B cell (primary cell): ENCODE measurements around the gene SH3RF3. TPM values are rescaled to one million over a fixed set of nuclear protein-coding genes. Genes with fewer than 3 reads are reported as not detected.

ENCODE experiments used
- ATAC-seq: fragments of 200-7000 bp; cut with Tn5 transposase; one replicate; pipeline ENCODE4 v1.10.0; 2021; ENCODE audit warnings: low read depth, mild to moderate bottlenecking, moderate number of reproducible peaks, moderate library complexity
- CTCF ChIA-PET: fragments of 350-600 bp; sonication (Branson Sonifier 250); formaldehyde crosslinking; loops from one replicate; lab custom pipeline; 2021; ENCODE audit warnings: antibody characterized with exemption, inconsistent platforms; lab: Charles Lee
- POLR2A ChIA-PET: fragments of 350-600 bp; sonication (Branson Sonifier 250); formaldehyde crosslinking; loops from one replicate; lab custom pipeline; 2021; ENCODE audit warnings: antibody characterized with exemption; lab: Charles Lee
- DNase-seq: peaks from one replicate; pipeline ENCODE4 v3.0.0; 2013
- H2AFZ ChIP-seq: 2 replicates; pipeline ENCODE4 v1.6.1; 2012; ENCODE audit warnings: mild to moderate bottlenecking, low read depth, low read length; ENCODE audit not compliant: insufficient read depth, poor library complexity, severe bottlenecking
- H3K27ac ChIP-seq, 2 donors: 1 replicate in 1 of 2; 2 replicates in 1 of 2; pipeline ENCODE4 v1.5.1; 2012 to 2013; ENCODE audit warnings: low read length in 2 of 2, mild to moderate bottlenecking in 2 of 2, moderate library complexity in 1 of 2
- H3K27me3 ChIP-seq, 4 experiments: fragments of 200-600 bp in 1 of 4; sonication (generic) in 1 of 4; replicated peaks in 1 of 4; 1 replicate in 2 of 4; 2 replicates in 2 of 4; pipeline versions ENCODE4 v1.6.1 to v1.7.0; 2013 to 2016; ENCODE audit warnings: low read length in 3 of 4, mild to moderate bottlenecking in 2 of 4, mixed read lengths in 1 of 4, moderate library complexity in 1 of 4; ENCODE audit not compliant: insufficient read depth in 4 of 4, control insufficient read depth in 3 of 4; ENCODE audit errors: control extremely low read depth in 1 of 4
- H3K36me3 ChIP-seq, 2 experiments: replicated peaks in 1 of 2; 1 replicate in 1 of 2; 2 replicates in 1 of 2; pipeline versions ENCODE4 v1.6.1 to v1.7.1; 2013; ENCODE audit warnings: low read length in 1 of 2; ENCODE audit not compliant: insufficient read depth in 2 of 2, control insufficient read depth in 1 of 2; ENCODE audit errors: control extremely low read depth in 1 of 2, extremely low read depth in 1 of 2
- H3K4me1 ChIP-seq, 2 donors: fragments of 200-600 bp in 1 of 2; sonication (generic) in 1 of 2; 1 replicate in 1 of 2; 2 replicates in 1 of 2; pipeline versions ENCODE4 v1.5.1 to v1.6.1; 2013 to 2017; ENCODE audit warnings: low read length in 2 of 2; ENCODE audit not compliant: control insufficient read depth in 2 of 2, insufficient read depth in 2 of 2
- H3K4me2 ChIP-seq: replicated peaks from 2 replicates; pipeline ENCODE3; 2012; ENCODE audit warnings: mild to moderate bottlenecking, low read depth, low read length; ENCODE audit not compliant: poor library complexity, severe bottlenecking
- H3K4me3 ChIP-seq, 5 experiments: fragments of 200-600 bp in 1 of 5; sonication (generic) in 1 of 5; 1 replicate in 3 of 5; 2 replicates in 2 of 5; pipeline versions ENCODE4 v1.5.1 to v1.7.0; 2011 to 2016; ENCODE audit warnings: low read length in 4 of 5, mild to moderate bottlenecking in 4 of 5, low read depth in 2 of 5, control low read depth in 1 of 5, moderate library complexity in 1 of 5; ENCODE audit not compliant: insufficient read depth in 1 of 5; ENCODE audit errors: control extremely low read depth in 1 of 5, extremely low read depth in 1 of 5
- H3K79me2 ChIP-seq: fragments of 200-600 bp; sonication (generic); one replicate; pipeline ENCODE4 v1.6.0; 2016; ENCODE audit warnings: low read length; ENCODE audit not compliant: control insufficient read depth, insufficient read depth
- H3K9ac ChIP-seq: fragments of 200-600 bp; sonication (generic); 2 replicates; pipeline ENCODE4 v1.6.1; 2017; ENCODE audit warnings: mild to moderate bottlenecking, low read length, moderate library complexity
- H3K9me3 ChIP-seq, 3 donors: one replicate each; pipeline versions ENCODE4 v1.6.1 to v1.7.1; 2013; ENCODE audit warnings: low read length in 2 of 3; ENCODE audit not compliant: control insufficient read depth in 2 of 3, insufficient read depth in 1 of 3; ENCODE audit errors: control extremely low read depth in 1 of 3
- H4K20me1 ChIP-seq: 2 replicates; pipeline ENCODE4 v1.6.0; 2012; ENCODE audit warnings: mild to moderate bottlenecking, low read length; ENCODE audit not compliant: insufficient read depth, control insufficient read depth, poor library complexity, severe bottlenecking
- H3K27ac Mint-ChIP-seq: one replicate; pipeline ENCODE4 v1.8.0; 2021; ENCODE audit warnings: mixed read lengths
- H3K27me3 Mint-ChIP-seq: one replicate; pipeline ENCODE4 v1.8.0; 2021; ENCODE audit warnings: mixed read lengths
- H3K4me1 Mint-ChIP-seq: one replicate; pipeline ENCODE4 v1.8.0; 2021; ENCODE audit warnings: mixed read lengths
- H3K4me3 Mint-ChIP-seq: one replicate; pipeline ENCODE4 v1.8.0; 2021; ENCODE audit warnings: mixed read lengths
- H3K9me3 Mint-ChIP-seq: one replicate; pipeline ENCODE4 v1.8.0; 2022; ENCODE audit warnings: mixed read lengths; ENCODE audit not compliant: insufficient read depth
- CTCF ChIP-seq: fragments of 200-600 bp; IDR thresholded peaks from one replicate; pipeline ENCODE4 v1.8.0; 2022; ENCODE audit warnings: antibody characterized with exemption, mild to moderate bottlenecking
- EZH2 ChIP-seq: IDR thresholded peaks from 2 replicates; pipeline ENCODE4 v1.6.1; 2012; ENCODE audit warnings: borderline replicate concordance, low read depth, mild to moderate bottlenecking, moderate library complexity, low read length; ENCODE audit not compliant: insufficient read depth, poor library complexity, severe bottlenecking
- WGBS: methylation state at CpG from one replicate; pipeline ENCODE4 v1.1.5; 2013; ENCODE audit warnings: missing lambda C conversion rate; ENCODE audit not compliant: insufficient coverage; 5-methylcytosine and 5-hydroxymethylcytosine counted together
- intact Hi-C: fragments of 100-400 bp; cut with micrococcal nuclease; formaldehyde crosslinking; loops from one replicate; pipeline ENCODE4 v1.10.0; 2022
- polyA plus RNA-seq: library from polyadenylated mRNA; depleted of rRNA; stranded (reverse); fragments of >200 nt; gene quantifications from 2 replicates; pipeline ENCODE4 v1.2.3, GENCODE V29; 2012
- total RNA-seq, 2 donors: library from RNA; stranded (reverse); fragments of 120-200 nt in 1 of 2; gene quantifications; 1 replicate in 1 of 2; 2 replicates in 1 of 2; pipeline versions ENCODE4 v1.2.3 to v1.2.4, GENCODE V29; 2013 to 2022

Gene SH3RF3
- total and polyA plus RNA-seq, 2 donors (not counting 1 experiment from before 2014, with no cell fraction given) = 0.07 to 1.2 TPM

DNA sequence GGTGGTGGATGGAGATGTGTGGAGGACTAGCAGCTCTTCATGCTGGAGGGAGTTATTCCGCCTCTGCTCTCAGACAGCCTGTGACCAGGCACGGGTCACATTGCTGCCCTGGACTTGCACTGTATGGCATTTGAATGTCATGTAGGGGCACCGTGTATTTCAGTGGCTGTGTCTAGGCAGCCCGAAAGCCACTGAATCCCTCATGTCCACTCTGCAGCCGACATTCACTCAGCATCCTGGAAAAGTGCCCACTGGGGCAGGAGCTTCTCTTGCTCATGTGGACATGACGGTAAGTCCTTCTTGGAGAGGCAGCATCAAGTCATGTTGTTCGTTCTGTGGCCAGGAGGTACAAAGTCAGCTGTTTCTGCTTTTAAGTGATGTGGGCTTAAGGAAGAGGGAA is 127.9 kb downstream of the SH3RF3 start:
- H3K9me3 Mint-ChIP-seq = no peaks in the 10 kb centered on the region
- WGBS = 98% methylated on average over 7 of the region's 7 CpGs
- H3K27me3 Mint-ChIP-seq = no peaks in the 10 kb centered on the region
- ATAC-seq (no peak), DNase-seq (no peak)
- peaks cover 46 to 48% of the 10 kb centered on the region in 2 donors for H3K4me1 ChIP-seq
- H4K20me1 ChIP-seq = no peaks in the 10 kb centered on the region
- no peak overlapping the region for H2AFZ ChIP-seq
- H3K9me3 ChIP-seq = no peaks in the 10 kb centered on the region
- ChIA-PET POLR2A (no interaction called here), CTCF (no interaction called here)
- no peaks in the 10 kb centered on the region for H3K79me2 ChIP-seq
- no peak for TF ChIP-seq EZH2
- TF ChIP-seq CTCF = no peak
- H3K27ac ChIP-seq = peak overlapping the region in 1 of 2 donors; percentile 83
- peaks cover 49% of the 10 kb centered on the region for H3K4me1 Mint-ChIP-seq
- no peak overlapping the region for H3K9ac ChIP-seq
- H3K27me3 ChIP-seq = no peaks in the 10 kb centered on the region
- peak overlapping the region; percentile 78 for H3K4me3 Mint-ChIP-seq
- H3K4me2 ChIP-seq = peak overlapping the region; percentile 71
- H3K36me3 ChIP-seq = no peaks in the 10 kb centered on the region
- H3K27ac Mint-ChIP-seq = peak overlapping the region; percentile 88
- no peak overlapping the region for H3K4me3 ChIP-seq
- intact Hi-C loops = loop anchor here (10.0 kb wide), 1 partner anchor 122 kb away; no protein-coding TSS in a partner anchor

DNA sequence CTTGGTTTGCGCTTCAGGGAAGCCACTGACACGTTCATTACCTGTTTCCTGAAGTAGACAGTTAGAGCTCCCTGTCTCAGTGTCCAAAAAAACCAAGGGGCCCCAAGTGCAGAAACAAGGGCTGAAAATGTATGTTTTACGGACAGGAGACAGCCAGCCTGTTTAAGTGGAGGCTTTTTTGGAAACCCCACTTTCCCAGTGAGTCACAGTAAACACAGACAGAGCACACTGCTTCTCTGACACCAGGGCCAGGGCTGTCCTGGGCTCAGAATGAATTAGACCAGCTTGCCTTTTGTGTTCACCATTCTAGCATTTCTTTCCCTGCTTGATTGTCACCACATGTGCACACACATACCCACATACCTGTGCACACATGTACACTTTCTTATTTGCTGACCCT is 128.6 kb downstream of the SH3RF3 start:
- H3K27me3 ChIP-seq = no peaks in the 10 kb centered on the region
- peaks cover 46 to 48% of the 10 kb centered on the region in 2 donors for H3K4me1 ChIP-seq
- peak overlapping the region; percentile 39 for H2AFZ ChIP-seq
- intact Hi-C loops = loop anchor here (10.0 kb wide), 1 partner anchor 123 kb away; no protein-coding TSS in a partner anchor
- H3K27ac Mint-ChIP-seq = peak overlapping the region; percentile 26
- no peaks in the 10 kb centered on the region for H3K36me3 ChIP-seq
- no peaks in the 10 kb centered on the region for H3K27me3 Mint-ChIP-seq
- H3K4me3 Mint-ChIP-seq = no peak overlapping the region
- peak overlapping the region in 1 of 2 donors; percentile 83 for H3K27ac ChIP-seq
- 43% methylated on average over 2 of the region's 3 CpGs for WGBS
- H3K79me2 ChIP-seq = no peaks in the 10 kb centered on the region
- POLR2A ChIA-PET = no interaction called here
- H3K9me3 ChIP-seq = no peaks in the 10 kb centered on the region
- CTCF ChIA-PET = no interaction called here
- no peak for TF ChIP-seq EZH2
- TF ChIP-seq CTCF = no peak
- H3K9me3 Mint-ChIP-seq = no peaks in the 10 kb centered on the region
- no peak for ATAC-seq
- no peak for DNase-seq
- peak overlapping the region; percentile 71 for H3K4me2 ChIP-seq
- H4K20me1 ChIP-seq = no peaks in the 10 kb centered on the region
- H3K4me3 ChIP-seq = no peak overlapping the region
- H3K9ac ChIP-seq = no peak overlapping the region
- H3K4me1 Mint-ChIP-seq = peaks cover 49% of the 10 kb centered on the region
